Measurements from ENCODE around the gene SLC6A15. TPM values are rescaled to one million over a fixed set of nuclear protein-coding genes. Genes with fewer than 3 reads are reported as not detected.

The SLC6A15 gene
- total RNA-seq, 5 donors from 2014 or later (not counting 1 experiment from before 2014, with no cell fraction given), result 0.12 TPM; not detected in 4

- Histone ChIP-seq H3K4me1 (ENCODE audit: control insufficient read depth in 1 of 2, extremely low read depth in 1 of 2, insufficient read depth in 2 of 2, low read length in 2 of 2) (no peaks in the 10 kb centered on the region), H3K27ac (ENCODE audit: low read length) (no peak overlapping the region), H3K4me3 (ENCODE audit: control insufficient read depth in 1 of 2, extremely low read depth in 1 of 2, low read length in 1 of 2) (no peak overlapping the region), H3K27me3 (replicated peaks in 1 of 2; ENCODE audit: control insufficient read depth in 2 of 2, extremely low read depth in 1 of 2, insufficient read depth in 2 of 2, low read length in 1 of 2) (no peaks in the 10 kb centered on the region), H3K36me3 (ENCODE audit: control insufficient read depth in 2 of 2, extremely low read depth in 1 of 2, insufficient read depth in 1 of 2, low read length in 1 of 2) (no peaks in the 10 kb centered on the region), H3K9me3 (no peaks in the 10 kb centered on the region)
- no peak overlapping the region for H3K27ac Mint-ChIP-seq
- H3K36me3 Mint-ChIP-seq, result no peaks in the 10 kb centered on the region
- no peaks in the 10 kb centered on the region for H3K27me3 Mint-ChIP-seq
- H3K4me1 Mint-ChIP-seq, result peaks cover 7 to 10% (median 8%) of the 10 kb centered on the region in 3 donors
- H3K9me3 Mint-ChIP-seq, result no peaks in the 10 kb centered on the region
- ATAC-seq (replicated peaks in 1 of 4), result no peak
- DNase-seq, result no peak
- CTCF ChIA-PET, result no interaction called here
- POLR2A ChIA-PET, result no interaction called here
- H3K4me3 Mint-ChIP-seq, result no peak overlapping the region
These were observed 72.2 kb downstream of the SLC6A15 start for GRCh38 chr12:84840356-84840755.

GRCh38 chr12:84826925-84827324 is 85.7 kb downstream of the SLC6A15 start:
- POLR2A ChIA-PET, result no interaction called here
- Mint-ChIP-seq H3K27ac (no peak overlapping the region), H3K9me3 (no peaks in the 10 kb centered on the region), H3K36me3 (no peaks in the 10 kb centered on the region), H3K27me3 (peaks cover 0 to 3% of the 10 kb centered on the region in 2 donors), H3K4me1 (no peaks in the 10 kb centered on the region), H3K4me3 (no peak overlapping the region)
- H3K4me3 ChIP-seq (ENCODE audit: control insufficient read depth in 1 of 2, extremely low read depth in 1 of 2, low read length in 1 of 2), result no peak overlapping the region
- H3K36me3 ChIP-seq (ENCODE audit: control insufficient read depth in 2 of 2, extremely low read depth in 1 of 2, insufficient read depth in 1 of 2, low read length in 1 of 2), result no peaks in the 10 kb centered on the region
- no peak overlapping the region for H3K27ac ChIP-seq (ENCODE audit: low read length)
- H3K9me3 ChIP-seq, result no peaks in the 10 kb centered on the region
- no peak for ATAC-seq (replicated peaks in 1 of 4)
- 100% methylated on average over 1 of the region's 1 CpG for WGBS (ENCODE audit: insufficient coverage)
- no peaks in the 10 kb centered on the region for H3K4me1 ChIP-seq (ENCODE audit: control insufficient read depth in 1 of 2, extremely low read depth in 1 of 2, insufficient read depth in 2 of 2, low read length in 2 of 2)
- DNase-seq, result no peak
- peaks cover 0 to 2% of the 10 kb centered on the region in 2 experiments for H3K27me3 ChIP-seq (replicated peaks in 1 of 2; ENCODE audit: control insufficient read depth in 2 of 2, extremely low read depth in 1 of 2, insufficient read depth in 2 of 2, low read length in 1 of 2)
- CTCF ChIA-PET, result no interaction called here

- Mint-ChIP-seq H3K27me3 (peaks cover 0 to 3% of the 10 kb centered on the region in 2 donors), H3K27ac (no peak overlapping the region), H3K4me1 (no peaks in the 10 kb centered on the region), H3K36me3 (no peaks in the 10 kb centered on the region), H3K9me3 (peaks cover 0 to 1% (median 0%) of the 10 kb centered on the region in 3 donors), H3K4me3 (no peak overlapping the region)
- Histone ChIP-seq H3K36me3 (ENCODE audit: control insufficient read depth in 2 of 2, extremely low read depth in 1 of 2, insufficient read depth in 1 of 2, low read length in 1 of 2) (no peaks in the 10 kb centered on the region), H3K27ac (ENCODE audit: low read length) (no peak overlapping the region), H3K27me3 (replicated peaks in 1 of 2; ENCODE audit: control insufficient read depth in 2 of 2, extremely low read depth in 1 of 2, insufficient read depth in 2 of 2, low read length in 1 of 2) (peaks cover 0 to 2% of the 10 kb centered on the region in 2 experiments), H3K4me1 (ENCODE audit: control insufficient read depth in 1 of 2, extremely low read depth in 1 of 2, insufficient read depth in 2 of 2, low read length in 2 of 2) (no peaks in the 10 kb centered on the region), H3K9me3 (no peaks in the 10 kb centered on the region), H3K4me3 (ENCODE audit: control insufficient read depth in 1 of 2, extremely low read depth in 1 of 2, low read length in 1 of 2) (no peak overlapping the region)
- ATAC-seq (replicated peaks in 1 of 4) (no peak), DNase-seq (no peak)
- POLR2A ChIA-PET, result no interaction called here
- CTCF ChIA-PET, result no interaction called here
- 17% methylated on average over 1 of the region's 2 CpGs for WGBS (ENCODE audit: insufficient coverage)
These were observed 87.5 kb downstream of the SLC6A15 start for GRCh38 chr12:84825149-84825548.

- no peaks in the 10 kb centered on the region for H3K4me1 Mint-ChIP-seq
- no peaks in the 10 kb centered on the region for H3K36me3 Mint-ChIP-seq
- no peaks in the 10 kb centered on the region for H3K9me3 ChIP-seq
- no peaks in the 10 kb centered on the region for H3K4me1 ChIP-seq (ENCODE audit: control insufficient read depth in 1 of 2, extremely low read depth in 1 of 2, insufficient read depth in 2 of 2, low read length in 2 of 2)
- no peaks in the 10 kb centered on the region for H3K27me3 Mint-ChIP-seq
- no peak overlapping the region for H3K27ac Mint-ChIP-seq
- no peak overlapping the region for H3K4me3 Mint-ChIP-seq
- peaks cover 0 to 2% of the 10 kb centered on the region in 2 experiments for H3K27me3 ChIP-seq (replicated peaks in 1 of 2; ENCODE audit: control insufficient read depth in 2 of 2, extremely low read depth in 1 of 2, insufficient read depth in 2 of 2, low read length in 1 of 2)
- peaks cover 0 to 3% (median 0%) of the 10 kb centered on the region in 3 donors for H3K9me3 Mint-ChIP-seq
- CTCF ChIA-PET, result no interaction called here
- no peak overlapping the region for H3K27ac ChIP-seq (ENCODE audit: low read length)
- POLR2A ChIA-PET, result no interaction called here
- no peaks in the 10 kb centered on the region for H3K36me3 ChIP-seq (ENCODE audit: control insufficient read depth in 2 of 2, extremely low read depth in 1 of 2, insufficient read depth in 1 of 2, low read length in 1 of 2)
- ATAC-seq (replicated peaks in 1 of 4), result no peak
- no peak for DNase-seq
- no CpG with 5 or more reads among the region's 2 CpGs for WGBS (ENCODE audit: insufficient coverage)
- H3K4me3 ChIP-seq (ENCODE audit: control insufficient read depth in 1 of 2, extremely low read depth in 1 of 2, low read length in 1 of 2), result no peak overlapping the region
These were observed 90.1 kb downstream of the SLC6A15 start for GRCh38 chr12:84822525-84822924.

- Histone ChIP-seq H3K27me3 (replicated peaks in 1 of 2; ENCODE audit: control insufficient read depth in 2 of 2, extremely low read depth in 1 of 2, insufficient read depth in 2 of 2, low read length in 1 of 2) (no peaks in the 10 kb centered on the region), H3K9me3 (no peaks in the 10 kb centered on the region), H3K4me3 (ENCODE audit: control insufficient read depth in 1 of 2, extremely low read depth in 1 of 2, low read length in 1 of 2) (no peak overlapping the region), H3K27ac (ENCODE audit: low read length) (no peak overlapping the region), H3K4me1 (ENCODE audit: control insufficient read depth in 1 of 2, extremely low read depth in 1 of 2, insufficient read depth in 2 of 2, low read length in 2 of 2) (no peaks in the 10 kb centered on the region), H3K36me3 (ENCODE audit: control insufficient read depth in 2 of 2, extremely low read depth in 1 of 2, insufficient read depth in 1 of 2, low read length in 1 of 2) (no peaks in the 10 kb centered on the region)
- H3K36me3 Mint-ChIP-seq, result no peaks in the 10 kb centered on the region
- POLR2A ChIA-PET, result no interaction called here
- no peak overlapping the region for H3K27ac Mint-ChIP-seq
- ATAC-seq (replicated peaks in 1 of 4) (no peak), DNase-seq (no peak)
- CTCF ChIA-PET, result no interaction called here
- no CpG with 5 or more reads among the region's 3 CpGs for WGBS (ENCODE audit: insufficient coverage)
- H3K4me1 Mint-ChIP-seq, result no peaks in the 10 kb centered on the region
- H3K9me3 Mint-ChIP-seq, result peaks cover 0 to 3% (median 0%) of the 10 kb centered on the region in 3 donors
- H3K27me3 Mint-ChIP-seq, result no peaks in the 10 kb centered on the region
- no peak overlapping the region for H3K4me3 Mint-ChIP-seq
These were observed 95.5 kb downstream of the SLC6A15 start for GRCh38 chr12:84816916-84817695.

- H3K4me1 Mint-ChIP-seq, result no peaks in the 10 kb centered on the region
- no peaks in the 10 kb centered on the region for H3K27me3 ChIP-seq (replicated peaks in 1 of 2; ENCODE audit: control insufficient read depth in 2 of 2, extremely low read depth in 1 of 2, insufficient read depth in 2 of 2, low read length in 1 of 2)
- H3K36me3 ChIP-seq (ENCODE audit: control insufficient read depth in 2 of 2, extremely low read depth in 1 of 2, insufficient read depth in 1 of 2, low read length in 1 of 2), result no peaks in the 10 kb centered on the region
- WGBS (ENCODE audit: insufficient coverage), result no CpG with 5 or more reads among the region's 4 CpGs
- no peaks in the 10 kb centered on the region for H3K9me3 Mint-ChIP-seq
- CTCF ChIA-PET, result no interaction called here
- H3K27ac ChIP-seq (ENCODE audit: low read length), result no peak overlapping the region
- no peak overlapping the region for H3K27ac Mint-ChIP-seq
- H3K36me3 Mint-ChIP-seq, result no peaks in the 10 kb centered on the region
- DNase-seq (no peak), ATAC-seq (replicated peaks in 1 of 4) (no peak)
- no peak overlapping the region for H3K4me3 ChIP-seq (ENCODE audit: control insufficient read depth in 1 of 2, extremely low read depth in 1 of 2, low read length in 1 of 2)
- H3K4me3 Mint-ChIP-seq, result no peak overlapping the region
- no peaks in the 10 kb centered on the region for H3K9me3 ChIP-seq
- H3K27me3 Mint-ChIP-seq, result no peaks in the 10 kb centered on the region
- POLR2A ChIA-PET, result interaction anchor here in 1 of 2 donors (0.6 kb wide), 1 partner anchor 479 kb away, joined by 3 read pairs; no protein-coding TSS in a partner anchor
- no peaks in the 10 kb centered on the region for H3K4me1 ChIP-seq (ENCODE audit: control insufficient read depth in 1 of 2, extremely low read depth in 1 of 2, insufficient read depth in 2 of 2, low read length in 2 of 2)
These were observed 97.8 kb downstream of the SLC6A15 start for GRCh38 chr12:84814664-84815245.

Data from T-cell (primary cell).